HTERT RPE-1 (cell line): Measurements from ENCODE around the gene CNTNAP2.
"Not testable (repeated sequence)": the region's sequence is repeated elsewhere in the genome, so short reads cannot be mapped to it uniquely, and the experiment has no call there.

Experiments
- in situ Hi-C: fragments of 300-500 bp; cut with MboI; formaldehyde crosslinking; loops from 4 replicates; pipeline ENCODE4 v1.14.3; 2020; ENCODE audit warnings: low sequenced_read_pairs

Gene CNTNAP2

GRCh38 chr7:148437043-148437442 is 2320.4 kb downstream of the CNTNAP2 start:
- in situ Hi-C loops = no loop called here

- in situ Hi-C loops = no loop called here
Measured at GRCh38 chr7:148442141-148442655, 2325.6 kb downstream of the CNTNAP2 start.

DNA sequence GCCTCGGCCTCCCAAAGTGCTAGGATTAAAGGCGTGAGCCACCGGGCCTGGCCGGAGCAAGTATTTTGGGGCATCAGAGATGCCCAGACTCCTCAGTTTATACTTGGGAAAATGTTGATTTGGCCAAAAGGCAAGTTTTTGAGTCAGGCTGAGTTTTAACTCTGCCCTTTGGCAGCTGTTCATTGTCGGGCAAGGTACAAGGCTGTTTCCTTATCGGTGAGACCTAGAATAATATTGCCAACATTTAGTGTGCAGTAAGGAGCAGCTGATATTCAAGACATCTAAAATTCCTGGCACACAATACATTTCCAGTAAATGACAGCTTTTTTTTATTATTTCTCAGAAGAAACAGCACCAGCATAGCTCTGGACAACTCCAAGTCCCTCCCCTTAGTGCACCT is 2326.3 kb downstream of the CNTNAP2 start:
- in situ Hi-C loops = no loop called here

GRCh38 chr7:148445260-148446044 is 2328.9 kb downstream of the CNTNAP2 start:
- in situ Hi-C loops = no loop called here

GRCh38 chr7:148447221-148447849 is 2330.7 kb downstream of the CNTNAP2 start:
- in situ Hi-C loops = no loop called here

GRCh38 chr7:148451526-148451925 is 2334.9 kb downstream of the CNTNAP2 start:
- in situ Hi-C loops = not testable (repeated sequence)

DNA sequence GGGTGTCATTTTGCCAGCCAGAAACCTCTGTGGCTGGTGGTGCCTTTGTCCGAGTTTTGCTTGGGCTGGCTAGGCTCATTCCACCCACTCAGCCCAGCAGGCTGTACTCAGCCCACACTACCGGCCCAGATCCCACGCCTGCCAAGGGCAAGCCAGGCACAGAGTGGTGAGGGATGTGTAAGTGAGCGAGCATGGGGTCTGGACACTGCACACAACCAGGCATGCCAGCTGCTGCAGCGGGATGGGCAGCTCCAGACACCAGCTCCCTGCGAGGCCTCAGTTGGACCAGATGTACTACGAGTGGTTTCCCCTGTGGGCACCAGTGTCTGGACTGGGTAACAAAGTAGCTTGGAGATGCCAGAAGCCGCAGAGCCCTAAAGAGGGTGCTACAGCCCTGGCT is 2339.8 kb downstream of the CNTNAP2 start:
- in situ Hi-C loops = no loop called here

- in situ Hi-C loops = no loop called here
Measured at GRCh38 chr7:148457310-148457921, 2340.8 kb downstream of the CNTNAP2 start.

GRCh38 chr7:148458263-148458662 is 2341.7 kb downstream of the CNTNAP2 start:
- in situ Hi-C loops = no loop called here

GRCh38 chr7:148461392-148462179 is 2345.0 kb downstream of the CNTNAP2 start:
- in situ Hi-C loops = no loop called here

GRCh38 chr7:148462774-148463173 is 2346.2 kb downstream of the CNTNAP2 start:
- in situ Hi-C loops = not testable (repeated sequence)

DNA sequence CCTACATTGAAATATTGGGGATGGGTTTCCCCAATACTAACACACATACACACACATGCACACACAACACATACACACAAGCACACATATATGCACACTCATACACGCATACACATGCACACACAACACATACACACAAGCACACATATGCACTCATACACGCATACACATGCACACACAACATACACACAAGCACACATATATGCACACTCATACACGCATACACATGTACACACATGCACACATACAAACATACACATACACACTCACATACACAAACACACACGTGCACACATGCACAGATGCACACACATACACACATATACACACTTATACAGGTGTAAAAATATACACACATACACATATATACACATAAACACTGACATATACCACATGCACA is 2346.6 kb downstream of the CNTNAP2 start:
- in situ Hi-C loops = no loop called here

DNA sequence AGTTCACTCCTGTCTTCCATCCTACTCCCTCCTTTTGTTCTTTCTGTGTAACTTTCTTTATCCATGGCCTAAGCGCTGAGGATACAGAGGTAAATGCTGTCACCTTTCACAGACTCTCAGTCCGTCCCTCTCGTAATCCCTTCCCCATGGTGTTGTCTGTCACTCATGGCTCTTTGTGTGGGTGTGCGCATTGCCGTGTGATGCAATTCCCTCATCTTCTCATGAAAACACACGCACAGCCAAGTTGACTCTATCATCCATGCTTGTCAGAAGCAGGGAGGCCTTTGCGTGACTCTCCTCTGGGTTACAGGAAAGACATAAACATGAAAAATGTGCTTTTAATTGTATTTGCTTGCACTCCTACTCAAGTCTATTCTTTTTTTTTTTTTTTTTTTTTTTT is 2348.3 kb downstream of the CNTNAP2 start:
- in situ Hi-C loops = no loop called here

DNA sequence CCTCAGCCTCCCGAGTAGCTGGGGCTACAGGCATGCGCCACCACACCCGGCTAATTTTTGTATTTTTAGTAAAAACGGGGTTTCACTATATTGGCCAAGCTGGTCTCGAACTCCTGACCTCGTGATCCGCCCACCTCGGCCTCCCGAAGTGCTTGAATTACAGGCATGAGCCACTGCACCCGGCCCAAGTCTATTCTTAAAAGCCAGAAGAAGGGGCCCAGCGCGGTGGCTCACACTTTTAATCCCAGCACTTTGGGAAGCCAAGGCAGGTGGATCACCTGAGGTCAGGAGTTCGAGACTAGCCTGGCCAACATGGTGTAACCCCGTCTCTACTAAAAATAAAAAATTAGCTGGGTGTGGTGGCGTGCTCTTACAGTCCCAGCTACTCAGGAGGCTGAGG is 2348.8 kb downstream of the CNTNAP2 start:
- in situ Hi-C loops = not testable (repeated sequence)

- in situ Hi-C loops = no loop called here
Measured at GRCh38 chr7:148466120-148466519, 2349.5 kb downstream of the CNTNAP2 start.

DNA sequence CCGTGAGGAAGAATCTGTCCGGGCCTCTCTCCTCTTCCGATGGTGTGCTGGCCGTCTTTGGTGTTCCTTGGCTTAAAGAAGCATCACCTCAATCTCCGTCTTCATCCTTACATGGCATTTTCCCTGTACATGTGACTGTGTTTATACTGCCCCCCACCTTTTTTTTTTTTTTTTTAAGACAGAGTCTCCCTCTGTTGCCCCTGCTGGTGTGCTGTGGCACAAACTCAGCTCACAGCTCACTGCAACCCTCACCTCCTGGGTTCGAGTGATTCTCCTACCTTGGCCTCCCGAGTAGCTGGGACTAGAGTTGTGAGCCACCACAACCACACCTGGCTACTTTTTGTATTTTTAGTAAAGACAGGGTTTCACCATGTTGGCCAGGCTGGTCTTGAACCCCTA is 2352.1 kb downstream of the CNTNAP2 start:
- in situ Hi-C loops = no loop called here
